Cardiac septum (tissue), 1 donor: ENCODE results near the gene IL1RAPL1. TPM values are rescaled to one million over a fixed set of nuclear protein-coding genes. Genes with fewer than 3 reads are reported as not detected.

Source experiments
- microRNA-seq: library from miRNA; unstranded; fragments of <30 nt; microRNA quantifications from one replicate; pipeline ENCODE4 v1.2.0, GENCODE V29; 2020
- total RNA-seq: library from RNA; stranded (reverse); fragmentation: NEBNext Ultra II Directional; extraction: Animal tissue kit (Norgen Biotek cat#: 25700); gene quantifications from one replicate; pipeline ENCODE4 v1.2.1, GENCODE V29; 2021
- donor health status: DM: no; HTN: no; CAD: no.

The IL1RAPL1 gene
- total RNA-seq, 1 donor from 2014 or later: 0.73 TPM

Small RNA genes lying within 50 kb of the gene (microRNA-seq; reads per million reads assigned to microRNA genes)
- gene MIR4666B: not detected
